ENCODE measurements around the gene FAM222A. TPM values are rescaled to one million over a fixed set of nuclear protein-coding genes. Genes with fewer than 3 reads are reported as not detected.

FAM222A gene
- total RNA-seq, 1 donor from 2014 or later = 0.73 TPM

DNA sequence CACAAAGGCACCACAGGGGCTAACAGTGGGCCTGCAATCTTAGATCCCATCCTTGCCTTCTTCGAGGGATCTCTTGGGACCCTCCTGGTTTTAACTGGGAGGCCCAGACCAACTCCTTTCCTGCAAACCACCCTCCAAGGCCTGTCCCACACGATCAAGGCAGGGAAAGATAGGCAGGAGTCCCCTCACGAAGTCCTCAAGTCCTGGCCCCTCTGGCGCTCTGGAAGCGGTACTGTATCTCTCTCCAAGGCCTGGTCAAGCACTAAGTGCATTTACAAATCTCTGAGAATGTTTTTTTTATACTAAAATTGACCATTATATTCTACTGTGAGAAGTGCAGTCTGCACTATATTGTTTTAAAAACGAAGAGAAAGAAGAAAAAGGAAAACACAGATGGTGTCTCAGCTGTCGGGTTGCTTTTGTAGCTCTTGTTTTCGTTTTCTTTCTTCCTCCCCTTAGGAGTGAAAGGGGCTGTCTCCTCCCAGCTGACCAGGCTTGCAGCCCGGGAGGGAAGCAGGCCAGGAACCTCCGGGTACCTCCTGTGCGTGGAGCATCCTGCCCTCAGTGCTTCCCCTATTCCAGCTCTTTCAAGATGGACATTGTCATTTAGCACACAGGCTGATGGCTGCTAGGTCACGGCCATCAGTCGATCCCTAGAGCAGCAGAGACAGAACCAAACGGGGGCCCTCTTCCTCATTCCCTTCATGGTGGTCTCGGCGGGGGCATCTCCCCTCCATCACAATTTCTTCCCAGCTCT lies 56.7 kb downstream of the FAM222A start:
- H3K9me3 Mint-ChIP-seq = no peaks in the 10 kb centered on the region
- no peak for TF ChIP-seq CTCF (IDR thresholded peaks at IDR 0.05)
- H3K36me3 Mint-ChIP-seq (ENCODE audit: low read depth) = no peaks in the 10 kb centered on the region
- H3K4me1 Mint-ChIP-seq = peaks cover 8% of the 10 kb centered on the region
- no peak overlapping the region for H3K4me3 Mint-ChIP-seq
- ChIA-PET POLR2A (no interaction called here), CTCF (no interaction called here)
- no peak overlapping the region for H3K27ac Mint-ChIP-seq
- ATAC-seq (ENCODE audit: low read depth) (no peak), DNase-seq (peak; percentile 4)
- no peaks in the 10 kb centered on the region for H3K27me3 Mint-ChIP-seq
- intact Hi-C loops (cut with micrococcal nuclease) = no loop called here

DNA sequence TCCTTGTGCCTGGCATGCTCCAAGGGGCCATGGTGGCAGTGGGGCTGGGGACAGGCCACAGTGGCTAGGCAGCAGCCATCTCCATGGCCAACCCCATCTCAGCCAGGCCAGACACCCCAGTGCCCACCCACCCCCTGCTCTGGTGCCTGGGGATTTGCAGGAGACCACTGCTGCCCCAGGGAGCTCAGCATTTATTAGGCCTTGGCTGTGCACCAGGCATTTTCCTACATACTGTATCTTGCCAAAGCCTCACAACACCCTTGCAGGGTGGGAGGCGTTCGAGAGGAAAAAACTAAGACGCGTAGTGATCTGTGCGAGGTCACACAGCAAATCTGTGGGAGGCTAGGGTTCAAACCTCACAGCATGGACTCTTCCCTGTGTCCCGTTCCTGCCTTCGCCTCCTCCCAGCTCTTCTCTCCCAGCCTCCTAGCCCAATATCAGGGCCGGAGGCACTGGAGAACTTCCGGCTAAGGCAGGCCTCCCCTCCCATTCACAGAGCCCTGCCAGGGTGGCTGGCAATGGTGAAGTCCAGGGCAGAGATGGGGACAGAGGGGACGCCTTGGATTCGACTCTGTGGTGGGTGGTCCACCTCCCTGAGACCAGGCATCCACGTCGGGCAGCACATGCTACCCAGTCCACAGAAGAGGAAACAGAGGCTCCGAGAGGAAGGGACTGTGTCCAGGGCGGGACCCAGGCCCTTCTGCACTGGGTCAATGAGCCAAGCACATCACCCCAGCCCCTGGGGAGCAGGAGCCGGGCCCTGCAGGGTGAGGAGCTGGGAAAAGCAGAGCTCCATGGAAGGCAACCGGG lies 57.4 kb downstream of the FAM222A start:
- Mint-ChIP-seq H3K36me3 (ENCODE audit: low read depth) (no peaks in the 10 kb centered on the region), H3K4me1 (peaks cover 8% of the 10 kb centered on the region), H3K9me3 (no peaks in the 10 kb centered on the region), H3K27ac (no peak overlapping the region), H3K27me3 (no peaks in the 10 kb centered on the region), H3K4me3 (no peak overlapping the region)
- TF ChIP-seq CTCF (IDR thresholded peaks at IDR 0.05) = no peak
- ATAC-seq (ENCODE audit: low read depth) = no peak
- DNase-seq = peak; percentile 12
- ChIA-PET POLR2A (no interaction called here), CTCF (interaction anchor here (7.2 kb wide), 1 partner anchor 174 kb away, joined by 49 read pairs; no protein-coding TSS in a partner anchor)
- intact Hi-C loops (cut with micrococcal nuclease) = no loop called here

- intact Hi-C loops (cut with micrococcal nuclease) = no loop called here
- POLR2A ChIA-PET = no interaction called here
- ATAC-seq (ENCODE audit: low read depth) = no peak
- H3K4me3 Mint-ChIP-seq = no peak overlapping the region
- CTCF ChIA-PET = interaction anchor here (1.4 to 7.2 kb wide), 2 partner anchors 174 to 251 kb away, joined by 5 to 49 read pairs; no protein-coding TSS in a partner anchor
- H3K27me3 Mint-ChIP-seq = no peaks in the 10 kb centered on the region
- H3K36me3 Mint-ChIP-seq (ENCODE audit: low read depth) = no peaks in the 10 kb centered on the region
- H3K27ac Mint-ChIP-seq = no peak overlapping the region
- peak; percentile 6 for DNase-seq
- no peaks in the 10 kb centered on the region for H3K9me3 Mint-ChIP-seq
- peaks cover 8% of the 10 kb centered on the region for H3K4me1 Mint-ChIP-seq
- no peak for TF ChIP-seq CTCF (IDR thresholded peaks at IDR 0.05)
These were observed 58.4 kb downstream of the FAM222A start for GRCh38 chr12:109771746-109772621.

DNA sequence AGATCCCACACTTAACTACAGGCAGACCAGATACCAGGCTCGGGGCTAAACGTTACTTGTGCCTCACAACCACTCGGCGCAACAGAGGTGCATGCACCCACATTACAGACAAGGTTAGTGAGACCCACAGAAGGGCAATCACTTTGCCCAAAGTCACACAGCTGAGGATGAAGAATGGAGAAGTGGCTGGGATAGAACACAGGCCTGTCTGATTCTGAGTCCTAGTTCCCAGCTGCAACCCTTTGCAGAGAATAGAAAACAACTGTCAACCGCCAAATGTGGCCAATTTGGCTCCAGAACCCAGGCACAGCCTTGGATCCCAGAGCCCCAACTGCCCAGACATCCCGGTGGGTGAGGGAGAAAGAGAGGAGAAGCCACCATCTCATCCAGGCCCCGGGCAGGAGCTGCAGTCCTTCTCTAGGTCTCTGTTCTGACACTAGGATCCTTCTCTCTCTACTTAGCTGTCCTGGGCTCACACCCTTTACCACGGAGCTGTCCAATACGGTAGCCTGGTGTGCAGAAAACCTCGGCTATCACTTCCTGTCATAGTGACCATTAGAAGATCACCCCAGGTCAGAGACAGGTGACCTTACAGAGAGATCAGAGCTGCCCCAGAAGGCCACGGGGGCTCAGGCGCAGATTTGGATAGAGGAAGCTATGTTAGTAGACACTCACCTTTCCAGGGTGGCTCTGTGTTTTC lies 59.1 kb downstream of the FAM222A start:
- CTCF ChIA-PET = interaction anchor here (1.4 to 7.2 kb wide), 3 partner anchors 175 to 345 kb away, joined by 5 to 49 read pairs (median 24); no protein-coding TSS in a partner anchor
- intact Hi-C loops (cut with micrococcal nuclease) = no loop called here
- H3K4me3 Mint-ChIP-seq = no peak overlapping the region
- TF ChIP-seq CTCF (IDR thresholded peaks at IDR 0.05) = no peak
- ATAC-seq (ENCODE audit: low read depth) (no peak), DNase-seq (peak; percentile 3)
- no peaks in the 10 kb centered on the region for H3K27me3 Mint-ChIP-seq
- H3K9me3 Mint-ChIP-seq = no peaks in the 10 kb centered on the region
- H3K36me3 Mint-ChIP-seq (ENCODE audit: low read depth) = no peaks in the 10 kb centered on the region
- POLR2A ChIA-PET = interaction anchor here (0.6 kb wide), 1 partner anchor 252 kb away, joined by 3 read pairs; no protein-coding TSS in a partner anchor
- no peak overlapping the region for H3K27ac Mint-ChIP-seq
- peaks cover 8% of the 10 kb centered on the region for H3K4me1 Mint-ChIP-seq

Measured in activated B cell treated with CpG ODN at 0.5 μM for 24 hours (primary cell).